NCI-H1417 (cell line): ENCODE data around the gene BLOC1S6.

Experiments
- DNase-seq, 3 experiments: peaks; one replicate each; lab custom pipeline; 2025; lab: John Stamatoyannopoulos, UW

The BLOC1S6 gene

GRCh38 chr15:45588219-45588875, 1.2 kb downstream of the BLOC1S6 start:
- no peak for DNase-seq

GRCh38 chr15:45589256-45589655, 2.1 kb downstream of the BLOC1S6 start:
- DNase-seq: no peak

GRCh38 chr15:45594319-45594718, 7.1 kb downstream of the BLOC1S6 start:
- DNase-seq: no peak

- DNase-seq: no peak
Measured at GRCh38 chr15:45594835-45595530, 7.8 kb downstream of the BLOC1S6 start.

DNA sequence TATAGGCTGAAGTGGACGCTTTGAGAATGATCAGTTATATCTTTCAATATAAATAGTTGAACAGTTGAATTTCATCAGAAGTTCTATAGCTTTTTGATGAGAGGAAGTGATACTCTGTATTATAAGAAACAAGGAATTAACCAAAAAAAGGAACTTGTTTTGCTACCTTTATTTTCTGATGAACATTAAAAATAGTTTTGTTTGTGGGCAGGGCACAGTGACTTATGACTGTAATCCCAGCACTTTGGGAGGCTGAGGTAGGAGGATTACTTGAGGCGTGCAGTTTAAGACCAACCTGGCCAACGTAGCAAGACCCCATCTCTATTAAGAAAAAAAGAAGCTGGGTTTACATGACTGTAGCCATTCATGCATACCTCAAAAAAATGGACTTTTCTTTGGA, 16.7 kb downstream of the BLOC1S6 start:
- no peak for DNase-seq

- no peak for DNase-seq
Measured at GRCh38 chr15:45604326-45604725, 17.1 kb downstream of the BLOC1S6 start.

DNA sequence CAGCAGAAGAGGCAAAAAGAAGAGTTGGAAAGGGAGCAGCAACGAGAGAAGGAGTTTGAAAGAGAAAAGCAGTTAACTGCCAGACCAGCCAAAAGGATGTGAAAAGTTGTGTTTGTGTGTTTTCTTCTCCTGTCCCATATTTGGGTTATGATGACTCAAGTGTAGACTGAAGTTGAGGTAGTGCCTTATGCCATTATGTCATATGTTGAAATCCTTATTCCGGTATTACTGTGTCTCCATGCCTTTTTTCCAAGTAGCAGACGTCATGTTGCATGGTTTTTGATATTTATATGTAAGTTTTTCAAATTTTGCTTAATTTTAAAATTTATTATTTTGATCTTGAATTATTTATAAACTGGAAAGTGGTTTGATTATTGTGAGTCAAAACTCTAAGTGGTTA, 19.2 kb downstream of the BLOC1S6 start:
- no peak for DNase-seq

GRCh38 chr15:45606841-45607240, 19.7 kb downstream of the BLOC1S6 start:
- no peak for DNase-seq

GRCh38 chr15:45611305-45611704, 24.1 kb downstream of the BLOC1S6 start:
- DNase-seq: peak in 1 of 3 experiments; percentile 1

DNA sequence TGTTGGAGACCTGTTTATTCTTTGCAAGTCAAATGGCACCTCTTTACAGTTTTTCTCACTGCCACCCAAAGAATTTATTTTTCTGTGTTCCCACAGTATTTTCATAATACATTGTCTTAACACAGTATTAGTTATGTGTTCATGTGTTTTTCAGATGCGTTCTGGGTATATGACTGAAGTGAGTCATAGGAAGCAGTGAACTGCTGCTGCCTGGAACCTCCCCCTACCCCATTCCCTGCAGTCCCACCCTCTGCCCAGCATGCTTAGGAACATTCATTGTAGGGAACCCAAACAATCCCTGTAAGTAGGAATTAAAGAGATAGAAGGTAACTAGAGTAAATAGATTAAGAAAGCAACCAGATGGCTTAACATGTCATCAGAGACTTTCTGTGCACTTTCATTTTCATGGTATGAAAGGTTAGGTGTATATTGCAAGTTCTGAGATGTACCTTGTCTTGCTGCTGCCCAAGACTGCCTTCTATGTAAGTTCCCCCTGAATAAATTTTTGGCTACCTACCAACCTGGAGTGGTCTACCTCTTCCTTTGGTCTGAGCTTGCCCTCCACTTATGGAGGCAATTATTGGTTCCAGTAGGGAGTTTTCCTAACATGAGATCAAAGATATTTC, 25.7 kb downstream of the BLOC1S6 start:
- no peak for DNase-seq

GRCh38 chr15:45616901-45617323, 29.7 kb downstream of the BLOC1S6 start:
- DNase-seq: peak in 2 of 3 experiments; percentile 22 to 36

- DNase-seq: peak in 2 of 3 experiments; percentile 62 to 85
Measured at GRCh38 chr15:45618813-45619212, 31.6 kb downstream of the BLOC1S6 start.

GRCh38 chr15:45628136-45628535, 41.0 kb downstream of the BLOC1S6 start:
- no peak for DNase-seq

DNA sequence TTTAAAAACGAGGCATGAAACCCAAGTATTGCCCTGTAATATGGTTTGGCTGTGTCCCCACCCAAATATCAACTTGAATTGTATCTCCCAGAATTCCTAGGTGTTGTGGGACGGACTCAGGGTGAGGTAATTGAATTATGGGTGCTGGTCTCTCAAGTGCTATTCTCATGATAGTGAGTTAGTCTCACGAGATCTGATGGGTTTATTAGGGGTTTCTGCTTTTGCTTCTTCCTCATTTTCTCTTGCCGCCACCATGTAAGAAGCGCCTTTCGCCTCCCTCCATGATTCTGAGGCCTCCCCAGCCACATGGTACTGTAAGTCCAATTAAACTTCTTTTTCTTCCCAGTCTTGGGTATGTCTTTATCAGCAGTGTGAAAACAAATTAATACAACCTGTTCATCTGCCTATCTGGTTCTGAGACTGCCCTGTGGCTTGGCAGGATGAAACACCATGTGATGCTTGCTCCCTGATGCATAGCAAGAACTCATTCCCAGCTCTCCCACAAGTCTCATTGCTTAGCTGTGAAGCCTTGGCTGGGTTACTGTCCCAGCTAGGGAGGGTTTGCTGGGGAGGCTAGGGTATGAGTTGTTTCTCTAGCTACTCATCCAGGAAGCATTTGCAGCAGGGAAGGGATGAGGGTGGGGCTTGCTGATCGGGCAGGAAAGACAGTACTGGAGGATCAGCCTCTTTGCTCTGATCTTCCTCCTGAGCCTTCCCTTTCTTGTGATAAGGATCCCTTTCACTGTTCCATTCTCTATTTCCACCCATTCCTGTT, 43.9 kb downstream of the BLOC1S6 start:
- DNase-seq: no peak

DNA sequence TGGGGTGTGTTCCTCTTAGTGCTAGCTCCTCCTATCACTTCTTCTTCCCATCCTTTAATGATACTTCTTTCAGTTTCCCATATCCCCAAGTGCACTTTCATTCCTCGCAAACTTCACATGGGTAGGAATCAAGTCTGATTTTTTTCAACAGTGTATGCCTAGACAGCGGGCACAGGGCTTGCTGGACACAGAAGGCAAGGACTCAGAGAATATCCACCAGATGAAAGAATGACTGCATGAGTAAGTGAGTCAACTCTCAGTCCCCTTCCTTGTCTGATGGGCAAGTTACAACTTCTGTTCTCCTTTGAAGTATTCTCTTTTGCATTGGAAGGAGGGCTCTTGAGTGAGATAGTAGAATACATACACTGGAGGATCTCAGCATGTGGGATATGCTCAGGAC, 44.6 kb downstream of the BLOC1S6 start:
- DNase-seq: no peak

GRCh38 chr15:45634432-45635190, 47.4 kb downstream of the BLOC1S6 start, which contains the start of gene SQOR:
Gene SQOR (plus strand): TSS chr15:45635029. CDS start chr15:45658924, 23,895 bp downstream.
- DNase-seq: peak in 2 of 3 experiments; percentile 36 to 52

DNA sequence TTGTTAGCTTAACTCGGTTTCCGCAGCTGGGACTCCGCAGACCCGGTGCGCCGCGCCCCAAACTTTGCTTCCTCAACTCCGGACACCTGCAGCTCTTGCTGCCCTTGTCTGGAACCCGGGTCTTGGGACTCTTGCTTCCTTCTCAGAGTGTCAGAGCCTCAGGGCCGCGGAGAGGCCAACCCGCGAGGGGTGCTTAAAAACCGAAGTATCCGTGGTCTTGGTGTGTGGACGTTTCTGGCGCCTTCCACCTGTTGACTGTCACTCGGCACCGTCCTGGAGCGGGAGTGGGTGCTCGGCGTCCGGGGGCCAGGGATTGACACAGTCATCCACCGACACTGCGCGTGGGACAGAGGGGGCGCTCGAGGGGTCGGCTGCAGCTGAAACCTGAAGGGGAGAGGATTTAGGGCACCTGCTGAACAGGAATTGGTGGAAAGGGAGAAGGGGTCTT, 48.0 kb downstream of the BLOC1S6 start:
- peak in 1 of 3 experiments; percentile 52 for DNase-seq

DNA sequence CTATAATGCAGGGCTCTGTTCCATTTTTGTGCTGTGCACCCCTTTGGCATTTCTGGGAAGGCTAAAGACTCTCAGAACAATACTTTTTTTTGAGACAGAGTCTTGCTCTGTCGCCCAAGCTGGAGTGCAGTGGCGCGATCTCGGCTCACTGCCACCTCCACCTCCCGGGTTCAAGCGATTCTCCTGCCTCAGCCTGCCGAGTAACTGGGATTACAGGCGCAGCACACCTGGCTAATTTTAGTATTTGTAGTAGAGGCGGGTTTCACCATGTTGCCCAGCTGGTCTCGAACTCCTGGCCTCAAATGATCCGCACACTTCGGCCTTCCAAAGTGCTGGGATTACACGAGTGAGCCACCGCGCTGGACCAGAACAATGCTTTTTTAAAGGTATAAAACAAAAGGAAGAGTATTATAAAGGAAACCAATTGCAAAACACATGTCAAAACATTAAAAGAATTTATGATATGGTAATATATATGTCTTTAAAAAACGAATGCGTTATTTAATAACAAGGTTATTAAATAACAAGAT, 48.6 kb downstream of the BLOC1S6 start:
- DNase-seq: no peak

GRCh38 chr15:45637141-45637540, 50.0 kb downstream of the BLOC1S6 start:
- no peak for DNase-seq

GRCh38 chr15:45637552-45638033, 50.4 kb downstream of the BLOC1S6 start:
- no peak for DNase-seq

GRCh38 chr15:45640616-45641015, 53.4 kb downstream of the BLOC1S6 start:
- no peak for DNase-seq
